Endothelial cell of umbilical vein (primary cell): ENCODE results near the gene MINDY2.

ENCODE experiments used
- EZH2 ChIP-seq: IDR thresholded peaks from 2 replicates; pipeline ENCODE4 v1.6.1; 2012; ENCODE audit warnings: borderline replicate concordance, low read depth, mild to moderate bottlenecking, moderate library complexity, low read length, inconsistent platforms; ENCODE audit not compliant: severe bottlenecking
- POLR2A ChIP-seq: IDR thresholded peaks from 2 replicates; pipeline ENCODE4 v1.6.1; 2012; ENCODE audit warnings: low read depth, mild to moderate bottlenecking, control low read depth, low read length

- no peak for TF ChIP-seq POLR2A
- no peak for TF ChIP-seq EZH2
Observed at GRCh38 chr15:58875343-58875742, 104.2 kb downstream of the MINDY2 start.
